8988T (cell line): ENCODE data around the gene NNT.
A peak's percentile ranks its signal among the peaks of the same experiment; 100 is the strongest.
"Not testable (repeated sequence)": the region's sequence is repeated elsewhere in the genome, so short reads cannot be mapped to it uniquely, and the experiment has no call there.

ENCODE experiments used
- DNase-seq: peaks from one replicate; pipeline ENCODE4 v3.0.0; 2011

The NNT gene

DNA sequence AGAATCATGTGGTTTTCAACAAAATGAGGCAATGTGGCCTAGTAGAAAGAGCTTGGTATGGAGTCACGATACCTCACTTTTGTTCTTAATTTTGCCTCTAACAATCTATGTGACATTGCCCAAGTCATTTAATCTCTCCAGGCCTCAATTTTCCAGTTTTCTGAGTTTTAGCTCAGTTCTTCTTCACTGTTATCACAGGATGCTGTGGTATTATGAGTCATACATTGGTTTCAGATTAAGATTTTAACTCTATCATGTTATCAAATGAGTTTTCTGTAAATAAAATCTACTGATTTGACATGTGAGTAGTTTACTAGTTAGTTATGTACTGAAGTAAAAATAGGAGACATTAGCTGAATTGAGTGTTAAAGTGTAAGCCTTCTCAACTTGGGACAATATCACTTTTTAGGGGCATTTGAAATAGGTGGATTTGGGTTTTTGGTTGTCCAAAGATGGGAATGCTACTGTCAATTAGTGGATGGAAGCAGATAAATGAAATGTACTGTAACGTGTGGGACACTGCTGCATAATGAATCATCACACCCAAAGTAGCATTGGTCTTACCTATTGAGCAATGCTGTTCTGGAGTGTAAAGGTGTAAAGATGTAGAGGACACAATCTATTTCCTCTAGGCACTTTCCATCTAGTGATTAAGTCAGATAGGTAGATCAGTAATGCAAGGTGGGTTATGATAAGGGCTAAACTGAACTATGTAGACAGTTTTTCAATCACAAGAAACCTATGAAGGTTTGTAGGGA is 73.3 kb downstream of the NNT start:
- no peak for DNase-seq

GRCh38 chr5:43677253-43677652 is 74.3 kb downstream of the NNT start:
- DNase-seq = no peak

DNA sequence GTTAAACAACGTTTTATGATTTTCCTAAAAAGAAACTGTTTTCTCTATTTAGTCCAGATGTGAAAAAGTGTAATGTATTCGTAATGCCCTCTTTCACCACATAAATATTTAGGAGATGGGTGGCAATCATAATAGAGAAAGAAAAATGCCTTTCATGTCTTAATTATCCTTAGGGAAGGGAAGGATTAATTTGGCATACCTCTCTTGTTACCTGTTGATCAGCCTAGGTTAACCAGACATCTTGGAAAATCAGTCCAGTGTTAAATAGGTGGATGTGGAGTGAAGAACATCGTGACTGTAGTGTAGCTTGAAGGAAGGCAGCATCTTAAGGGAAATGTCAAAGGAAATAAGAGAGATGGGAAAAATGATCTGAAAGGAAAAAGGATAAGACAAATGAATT is 76.2 kb downstream of the NNT start:
- DNase-seq = no peak

DNA sequence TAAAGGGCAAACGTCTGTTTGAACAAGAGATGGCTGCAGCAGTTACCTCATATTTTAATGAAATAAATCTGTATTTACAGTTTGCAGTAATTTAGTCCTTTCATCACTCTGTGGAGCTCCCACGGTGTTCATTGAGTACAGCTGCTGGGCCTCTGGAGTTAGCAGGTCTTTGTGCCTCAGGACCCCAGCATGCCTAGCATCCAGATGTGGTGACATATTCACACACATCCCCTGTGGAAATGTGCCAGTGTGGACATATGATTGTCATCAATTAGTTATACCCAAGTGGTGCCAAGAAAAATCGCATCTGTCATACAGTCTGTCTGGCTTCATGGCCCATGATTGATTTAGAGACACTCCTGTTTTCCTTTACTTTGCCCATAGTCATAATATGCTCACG is 77.3 kb downstream of the NNT start:
- DNase-seq = no peak

GRCh38 chr5:43683884-43684471 is 81.0 kb downstream of the NNT start:
- no peak for DNase-seq

DNA sequence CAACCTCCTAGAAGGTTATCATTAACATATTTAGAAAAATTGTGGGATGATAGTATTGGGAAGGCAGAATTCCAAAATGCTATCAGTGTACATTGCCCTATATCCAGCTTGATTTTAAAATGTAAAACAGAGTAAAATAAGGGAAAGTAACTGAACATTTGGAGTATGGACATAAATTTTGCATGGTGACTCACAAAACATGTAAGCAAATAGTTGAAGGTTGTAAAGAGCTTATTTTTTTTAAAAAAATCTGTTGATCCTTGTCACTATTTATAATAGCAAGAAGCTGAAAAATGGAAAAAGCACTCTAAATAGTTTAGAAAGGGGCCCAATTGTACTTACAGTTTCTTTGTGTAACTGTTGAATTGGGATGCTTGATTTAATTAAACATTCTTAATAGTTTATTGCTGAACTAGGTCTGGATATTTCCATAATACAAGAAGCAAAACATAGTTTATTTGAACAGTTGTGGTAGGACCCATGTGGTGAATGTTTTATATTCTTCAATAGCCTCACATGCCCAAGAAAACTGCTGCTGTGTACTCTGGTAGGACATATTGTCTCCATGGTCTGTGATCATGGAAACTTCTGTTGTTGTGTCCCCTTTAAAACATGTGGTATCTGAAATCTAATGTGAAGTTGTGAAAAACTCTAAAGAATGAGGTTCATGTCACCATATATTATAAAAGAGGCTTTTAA is 82.4 kb downstream of the NNT start:
- no peak for DNase-seq

DNA sequence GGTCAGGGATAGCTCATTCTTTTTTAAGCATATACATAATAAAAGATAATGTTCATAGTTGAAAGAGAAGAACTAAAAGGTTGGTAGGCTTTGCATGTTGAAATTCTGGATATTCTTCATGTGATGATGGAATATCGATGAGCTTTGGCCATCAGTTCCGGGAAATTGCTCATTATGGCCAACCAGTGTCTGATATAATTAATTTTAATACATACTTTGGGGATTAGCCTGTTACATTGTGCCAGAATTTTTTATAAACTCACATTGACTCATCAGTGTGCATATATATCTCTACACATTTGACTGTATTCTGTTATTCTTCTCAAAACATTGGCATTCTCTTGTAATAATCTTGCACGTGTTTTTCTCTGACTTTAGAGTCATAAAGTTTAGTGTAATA is 84.3 kb downstream of the NNT start:
- DNase-seq = no peak

DNA sequence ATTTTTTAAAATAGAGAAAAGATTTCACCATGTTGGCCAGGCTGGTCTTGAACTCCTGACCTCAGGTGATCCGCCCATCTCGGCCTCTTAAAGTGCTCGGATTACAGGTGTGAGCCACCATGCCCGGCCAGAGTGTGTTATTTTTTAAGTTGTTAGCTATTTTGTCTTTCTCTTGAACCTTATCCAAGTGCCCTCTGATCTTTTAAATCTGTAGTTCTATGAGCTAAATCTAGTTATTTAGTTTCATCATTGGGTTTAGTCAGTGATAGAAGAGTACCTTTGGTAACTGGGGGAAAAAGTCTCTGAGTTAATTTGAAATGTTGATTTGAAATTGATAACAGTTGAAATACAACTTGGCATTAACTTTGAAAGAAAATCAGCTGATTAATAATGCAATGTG is 88.3 kb downstream of the NNT start:
- no peak for DNase-seq

GRCh38 chr5:43691893-43692292 is 88.9 kb downstream of the NNT start:
- no peak for DNase-seq

DNA sequence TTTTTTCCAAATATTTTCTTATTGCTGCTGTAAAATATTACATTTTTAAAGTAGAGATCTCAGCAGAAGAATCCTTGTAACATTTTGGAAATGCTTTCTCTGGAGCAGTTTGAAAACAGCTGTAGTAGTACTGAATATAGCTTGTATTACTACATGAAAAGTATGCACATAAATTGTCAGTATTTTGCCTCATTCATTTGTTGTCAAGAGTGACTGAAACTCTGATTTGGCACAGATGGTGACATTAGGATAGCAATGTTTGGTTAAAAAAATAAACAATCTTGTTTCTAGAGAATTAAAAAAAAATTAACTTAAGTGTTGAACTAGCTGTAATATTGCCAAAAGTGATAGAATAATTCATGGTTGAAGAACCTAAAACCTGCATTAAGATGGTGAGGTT is 90.4 kb downstream of the NNT start:
- DNase-seq = no peak

DNA sequence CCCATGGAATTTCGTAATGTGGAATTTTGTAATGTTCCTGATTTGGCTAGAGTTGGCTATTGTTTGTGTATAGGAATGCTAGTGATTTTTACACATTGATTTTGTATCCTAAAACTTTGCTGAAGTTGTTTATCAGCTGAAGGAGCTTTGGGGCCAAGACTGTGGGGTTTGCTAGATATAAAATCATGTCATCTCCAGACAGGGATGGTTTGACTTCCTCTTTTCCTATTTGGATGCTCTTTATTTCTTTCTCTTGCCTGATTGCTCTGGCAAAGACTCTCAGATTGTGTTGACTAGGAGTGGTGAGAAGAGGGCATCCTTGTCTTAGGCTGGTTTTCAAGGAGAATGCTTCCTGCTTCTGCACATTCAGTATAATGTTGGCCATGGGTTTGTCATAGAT is 91.0 kb downstream of the NNT start:
- no peak for DNase-seq

DNA sequence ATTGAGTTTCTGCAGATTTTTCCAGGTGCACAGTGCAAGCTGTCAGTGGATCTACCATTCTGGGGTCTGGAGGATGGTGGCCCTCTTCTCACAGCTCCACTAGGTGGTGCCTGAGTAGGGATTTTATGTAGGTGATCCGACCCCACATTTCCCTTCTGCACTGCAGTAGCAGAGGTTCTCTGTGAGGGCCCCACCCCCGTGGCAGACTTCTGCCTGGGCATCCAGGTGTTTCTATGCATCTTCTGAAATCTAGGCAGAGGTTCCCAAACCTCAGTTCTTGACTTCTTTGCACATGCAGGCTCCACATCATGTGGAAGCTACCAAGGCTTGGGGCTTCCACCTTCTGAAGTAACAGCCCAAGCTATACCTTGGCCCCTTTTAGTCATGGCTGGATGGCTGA is 93.5 kb downstream of the NNT start:
- not testable (repeated sequence) for DNase-seq

DNA sequence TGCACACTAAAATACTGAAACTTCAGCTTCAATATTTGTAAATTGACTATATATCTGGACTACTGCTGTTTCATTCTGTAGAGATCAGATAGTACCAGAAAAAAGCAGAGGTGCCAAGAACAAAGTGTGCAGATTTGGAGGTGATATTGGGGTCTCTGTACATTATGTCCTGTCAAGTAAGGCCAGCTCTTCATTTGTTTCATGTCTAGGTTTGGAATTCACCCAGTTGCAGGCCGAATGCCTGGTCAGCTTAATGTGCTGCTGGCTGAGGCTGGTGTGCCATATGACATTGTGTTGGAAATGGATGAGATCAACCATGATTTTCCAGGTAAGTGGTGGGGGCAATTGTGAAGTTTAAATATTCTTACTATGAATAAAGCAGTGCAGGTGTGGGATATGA is 96.9 kb downstream of the NNT start:
- DNase-seq = no peak

GRCh38 chr5:43700601-43701000 is 97.6 kb downstream of the NNT start:
- DNase-seq = no peak

- no peak for DNase-seq
These were observed 98.2 kb downstream of the NNT start for GRCh38 chr5:43701227-43701626.

DNA sequence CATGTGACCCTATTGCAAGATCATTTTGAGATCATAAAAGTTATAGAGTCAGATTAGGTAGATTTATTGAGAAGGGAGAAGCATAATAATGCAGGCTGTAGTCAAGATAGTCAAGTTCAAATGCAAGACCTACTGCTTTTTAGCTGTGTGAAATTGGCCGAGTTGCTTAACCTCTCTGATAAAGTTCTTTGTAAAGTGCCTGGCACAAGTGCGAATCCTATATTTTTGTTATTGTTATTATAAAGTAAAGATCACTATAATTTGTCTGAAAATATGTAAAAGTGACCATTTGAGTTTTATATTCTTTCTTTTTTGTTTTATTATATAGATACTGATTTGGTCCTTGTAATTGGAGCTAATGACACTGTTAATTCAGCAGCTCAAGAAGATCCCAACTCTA is 99.3 kb downstream of the NNT start:
- no peak for DNase-seq

- DNase-seq = no peak
These were observed 99.8 kb downstream of the NNT start for GRCh38 chr5:43702815-43703214.

GRCh38 chr5:43704243-43704642 is 101.3 kb downstream of the NNT start:
- DNase-seq = no peak

DNA sequence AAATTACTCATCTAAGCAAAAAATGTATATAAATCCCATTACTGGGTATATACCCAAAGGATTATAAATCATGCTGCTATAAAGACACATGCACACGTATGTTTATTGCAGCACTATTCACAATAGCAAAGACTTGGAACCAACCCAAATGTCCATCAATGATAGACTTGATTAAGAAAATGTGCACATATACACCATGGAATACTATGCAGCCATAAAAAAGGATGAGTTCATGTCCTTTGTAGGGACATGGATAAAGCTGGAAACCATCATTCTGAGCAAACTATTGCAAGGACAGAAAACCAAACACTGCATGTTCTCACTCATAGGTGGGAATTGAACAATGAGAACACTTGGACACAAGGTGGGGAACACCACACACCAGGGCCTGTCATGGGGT is 103.6 kb downstream of the NNT start:
- not testable (repeated sequence) for DNase-seq

DNA sequence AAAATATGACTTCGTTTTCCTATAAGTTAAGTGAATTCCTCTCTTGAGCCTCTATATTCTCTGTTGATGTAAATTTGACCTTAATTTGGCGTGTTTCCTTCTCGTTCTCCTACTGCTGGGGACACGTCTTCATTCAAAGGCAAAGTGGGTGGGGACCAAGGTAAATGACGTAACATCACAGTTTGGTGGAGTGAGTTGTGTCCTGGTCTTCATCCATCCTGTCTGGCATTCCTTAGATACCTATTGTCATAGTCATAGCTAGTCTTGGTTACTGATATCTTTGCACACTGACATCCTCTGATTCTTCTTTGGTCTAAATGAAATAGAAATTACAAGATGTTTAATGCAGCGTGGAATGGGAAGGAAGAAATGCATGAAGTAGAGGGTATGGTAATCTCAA is 108.5 kb downstream of the NNT start:
- DNase-seq = peak; percentile 52

DNA sequence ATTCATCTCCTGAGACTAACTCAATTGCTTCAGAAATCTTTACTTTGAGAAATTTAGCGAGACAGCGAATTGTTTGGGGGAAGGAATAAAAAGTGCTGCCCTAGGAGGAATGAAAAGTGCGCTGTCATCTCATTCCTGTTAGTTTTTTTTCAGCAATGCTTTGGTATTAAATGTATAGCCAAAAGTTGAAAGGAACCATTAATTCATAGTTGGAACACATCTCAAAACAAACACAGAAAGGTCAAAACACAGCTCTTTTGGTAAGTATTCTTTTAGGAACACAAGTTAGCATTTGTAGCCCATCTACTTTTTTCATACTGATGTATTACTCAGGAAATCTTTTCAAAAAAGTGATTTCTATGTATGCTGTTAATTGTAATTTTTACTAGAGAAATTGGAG is 109.1 kb downstream of the NNT start:
- no peak for DNase-seq

DNA sequence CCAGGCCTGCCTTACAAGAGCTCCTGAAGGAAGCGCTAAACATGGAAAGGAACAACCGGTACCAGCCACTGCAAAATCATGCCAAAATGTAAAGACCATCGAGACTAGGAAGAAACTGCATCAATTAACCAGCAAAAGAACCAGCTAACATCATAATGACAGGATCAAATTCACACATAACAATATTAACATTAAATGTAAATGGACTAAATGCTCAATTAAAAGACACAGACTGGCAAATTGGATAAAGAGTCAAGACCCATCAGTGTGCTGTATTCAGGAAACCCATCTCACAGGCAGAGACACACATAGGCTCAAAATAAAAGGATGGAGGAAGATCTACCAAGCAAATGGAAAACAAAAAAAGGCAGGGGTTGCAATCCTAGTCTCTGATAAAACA is 116.8 kb downstream of the NNT start:
- DNase-seq = not testable (repeated sequence)

DNA sequence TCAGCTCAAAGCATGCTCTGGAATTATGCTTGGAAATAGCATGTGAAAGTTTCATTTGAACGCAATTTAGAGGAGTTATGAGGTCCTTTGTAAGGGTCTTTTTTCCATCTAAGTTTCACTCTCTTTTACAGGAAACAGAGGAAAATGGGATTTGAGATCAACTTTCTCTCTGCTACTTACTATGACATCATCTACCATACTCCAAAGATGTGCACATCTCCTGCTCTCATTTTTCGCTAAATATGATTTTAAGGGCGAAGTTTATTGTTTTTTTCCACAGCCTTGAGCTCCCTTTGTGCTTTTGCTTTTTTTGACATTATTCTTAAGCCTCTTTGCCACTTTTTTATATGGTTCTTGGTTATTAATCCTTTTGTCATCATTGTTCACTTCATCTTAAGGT is 125.6 kb downstream of the NNT start:
- no peak for DNase-seq

DNA sequence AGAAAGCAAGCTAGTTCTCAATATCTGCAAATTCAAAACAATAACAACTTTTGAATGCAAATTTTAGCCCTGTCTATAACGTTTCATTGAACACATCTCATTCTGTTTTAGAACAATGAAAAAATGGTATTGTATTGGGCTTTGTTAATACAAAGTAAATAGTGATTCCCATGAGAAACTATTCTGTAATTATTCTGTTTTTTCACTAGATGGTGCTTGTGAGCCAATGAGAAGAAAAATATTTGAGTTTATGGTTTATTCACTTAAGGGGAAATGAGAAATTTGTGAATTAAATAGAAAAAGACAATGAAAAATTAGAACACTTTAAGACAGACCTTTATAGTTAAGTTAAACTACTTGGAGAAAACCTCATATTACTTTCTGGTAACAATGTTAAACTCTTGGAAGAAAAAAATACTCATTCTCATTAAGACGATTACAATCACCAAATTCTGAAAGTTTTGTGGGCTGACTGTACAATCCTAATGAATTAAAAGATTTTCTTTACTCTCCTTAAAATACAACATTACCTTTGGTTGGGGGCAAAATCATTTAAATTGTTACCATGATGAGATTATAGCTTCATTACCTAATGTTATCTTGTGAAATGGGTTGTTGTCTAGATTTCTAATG is 127.0 kb downstream of the NNT start:
- DNase-seq = no peak
